Epithelial cell of esophagus (primary cell): ENCODE measurements around the gene CTPS2.
A peak's percentile ranks its signal among the peaks of the same experiment; 100 is the strongest.

Experiments
- DNase-seq: peaks from one replicate; pipeline ENCODE4 v3.0.0; 2010; ENCODE audit warnings: low read depth
- H3K4me3 ChIP-seq: 2 replicates; pipeline ENCODE4 v1.5.1; 2011; ENCODE audit warnings: mild to moderate bottlenecking, low read length, control low read depth
- TF ChIP-seq, protein P1 (sequence below): IDR thresholded peaks from 2 replicates; pipeline ENCODE4 v1.5.1; 2011; ENCODE audit warnings: low read depth, mild to moderate bottlenecking, low read length, control low read depth, inconsistent platforms; ENCODE audit not compliant: insufficient read depth; ENCODE audit errors: missing control alignments

The CTPS2 gene

GRCh38 chrX:16592194-16592770 is 120.2 kb downstream of the CTPS2 start:
- DNase-seq, result no peak
- no peak overlapping the region for H3K4me3 ChIP-seq
- TF ChIP-seq, protein P1, sequence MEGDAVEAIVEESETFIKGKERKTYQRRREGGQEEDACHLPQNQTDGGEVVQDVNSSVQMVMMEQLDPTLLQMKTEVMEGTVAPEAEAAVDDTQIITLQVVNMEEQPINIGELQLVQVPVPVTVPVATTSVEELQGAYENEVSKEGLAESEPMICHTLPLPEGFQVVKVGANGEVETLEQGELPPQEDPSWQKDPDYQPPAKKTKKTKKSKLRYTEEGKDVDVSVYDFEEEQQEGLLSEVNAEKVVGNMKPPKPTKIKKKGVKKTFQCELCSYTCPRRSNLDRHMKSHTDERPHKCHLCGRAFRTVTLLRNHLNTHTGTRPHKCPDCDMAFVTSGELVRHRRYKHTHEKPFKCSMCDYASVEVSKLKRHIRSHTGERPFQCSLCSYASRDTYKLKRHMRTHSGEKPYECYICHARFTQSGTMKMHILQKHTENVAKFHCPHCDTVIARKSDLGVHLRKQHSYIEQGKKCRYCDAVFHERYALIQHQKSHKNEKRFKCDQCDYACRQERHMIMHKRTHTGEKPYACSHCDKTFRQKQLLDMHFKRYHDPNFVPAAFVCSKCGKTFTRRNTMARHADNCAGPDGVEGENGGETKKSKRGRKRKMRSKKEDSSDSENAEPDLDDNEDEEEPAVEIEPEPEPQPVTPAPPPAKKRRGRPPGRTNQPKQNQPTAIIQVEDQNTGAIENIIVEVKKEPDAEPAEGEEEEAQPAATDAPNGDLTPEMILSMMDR, result no peak

GRCh38 chrX:16589826-16590225 is 122.6 kb downstream of the CTPS2 start:
- no peak overlapping the region for H3K4me3 ChIP-seq
- TF ChIP-seq, protein P1, result no peak
- peak; percentile 82 for DNase-seq

- TF ChIP-seq, protein P1, result no peak
- no peak overlapping the region for H3K4me3 ChIP-seq
- DNase-seq, result peak; percentile 76
Observed at GRCh38 chrX:16589211-16589610, 123.3 kb downstream of the CTPS2 start.

DNA sequence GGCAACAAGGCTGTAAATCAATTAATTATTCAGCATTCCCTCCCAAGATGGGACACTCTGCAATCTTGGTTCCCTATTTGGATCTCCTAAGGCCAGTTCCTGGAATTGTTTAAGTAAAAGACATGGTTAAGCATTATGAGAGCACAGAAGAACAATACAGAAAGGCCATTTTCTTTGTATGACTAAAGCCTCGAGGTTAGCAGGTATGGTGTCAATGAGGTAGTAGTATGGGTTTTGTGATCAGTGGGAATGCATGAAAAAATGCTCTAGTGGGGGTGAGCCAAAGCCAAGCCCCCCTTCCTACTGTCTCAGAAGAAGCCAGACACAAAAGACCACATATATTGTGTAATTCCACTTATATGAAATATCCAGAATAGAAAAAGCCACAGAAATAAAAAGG is 124.2 kb downstream of the CTPS2 start:
- TF ChIP-seq, protein P1, result no peak
- no peak for DNase-seq
- H3K4me3 ChIP-seq, result no peak overlapping the region

DNA sequence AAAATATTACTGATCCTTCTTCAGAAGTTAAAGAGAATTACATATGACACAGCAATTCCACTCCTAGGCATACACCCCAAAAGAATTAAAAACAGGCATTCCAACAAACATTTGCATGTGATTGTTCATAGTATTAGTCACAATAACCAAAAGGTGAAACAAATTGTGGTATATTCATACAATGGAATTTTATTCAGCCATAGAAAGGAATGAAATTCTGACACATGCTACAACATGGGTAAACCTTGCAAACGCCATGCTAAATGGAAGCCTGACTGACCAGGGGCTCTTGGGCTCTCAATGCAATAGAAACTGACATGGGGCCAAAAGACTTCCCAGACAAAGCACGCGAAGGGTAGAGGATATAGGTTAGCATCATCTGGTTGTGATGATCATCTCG is 124.6 kb downstream of the CTPS2 start:
- peak; percentile 41 for DNase-seq
- TF ChIP-seq, protein P1, result no peak
- H3K4me3 ChIP-seq, result no peak overlapping the region

- TF ChIP-seq, protein P1, result no peak
- DNase-seq, result no peak
- no peak overlapping the region for H3K4me3 ChIP-seq
Observed at GRCh38 chrX:16586377-16587112, 125.9 kb downstream of the CTPS2 start.
